Lower leg skin (tissue), 4 donors: ENCODE data around the gene ANAPC1. TPM values are rescaled to one million over a fixed set of nuclear protein-coding genes. Genes with fewer than 3 reads are reported as not detected.

Experiments used
- DNase-seq, 2 donors: peaks; one replicate each; pipeline ENCODE4 v3.0.0-alpha.2; 2019; ENCODE audit warnings: low spot score in 2 of 2
- H3K4me3 ChIP-seq: fragments of 200-600 bp; sonication (generic); 2 replicates; pipeline ENCODE4 v1.5.1; 2017; ENCODE audit warnings: mild to moderate bottlenecking, low read depth; ENCODE audit not compliant: poor library complexity, severe bottlenecking
- CTCF ChIP-seq, 3 donors: fragments of 450-650 bp; IDR thresholded peaks; one replicate each; pipeline ENCODE4 v1.5.1; 2016; ENCODE audit warnings: antibody characterized with exemption in 3 of 3, mild to moderate bottlenecking in 3 of 3, moderate library complexity in 2 of 3
- POLR2A ChIP-seq, 2 donors: fragments of 450-650 bp; IDR thresholded peaks; one replicate each; pipeline ENCODE4 v1.6.1; 2016 to 2017; ENCODE audit warnings: antibody characterized with exemption in 2 of 2, mild to moderate bottlenecking in 1 of 2, moderate library complexity in 1 of 2
- WGBS, 2 donors: methylation state at CpG; one replicate each; pipeline ENCODE4 v1.1.5; 2018; 5-methylcytosine and 5-hydroxymethylcytosine counted together
- intact Hi-C: fragments of 100-400 bp; cut with DNase I; formaldehyde crosslinking; loops from one replicate; pipeline ENCODE4 v1.15.0; 2023; ENCODE audit warnings: low total_unique reads
- total RNA-seq, 4 donors: library from RNA; depleted of rRNA; stranded (reverse); fragments of >200 nt; gene quantifications; one replicate each; pipeline ENCODE4 v1.1.0, GENCODE V29; 2016

The ANAPC1 gene
- 10 to 100 TPM; 35.8 to 48.2 (median 42.7) TPM for total RNA-seq

GRCh38 chr2:111883661-111884591, at the start of gene ANAPC1:
ANAPC1 (minus strand) TSS chr2:111884193; CDS start chr2:111880825, 3,368 bp downstream.
- H3K4me3 ChIP-seq: peak within 1 kb of the TSS; percentile 97
- peak; percentile 74 to 95 for DNase-seq
- TF ChIP-seq CTCF (IDR thresholded peaks at IDR 0.05) (no peak), POLR2A (IDR thresholded peaks at IDR 0.05) (no peak)
- intact Hi-C loops: no loop called here
- WGBS, 2 donors: 0% methylated on average over 44 to 73 of the region's 73 CpGs

GRCh38 chr2:111932841-111933291, 48.9 kb upstream of the ANAPC1 start:
- intact Hi-C loops: no loop called here
- no peak overlapping the region for H3K4me3 ChIP-seq
- WGBS, 2 donors: 93 to 98% methylated on average over 4 of the region's 4 CpGs
- no peak for DNase-seq
- no peak for TF ChIP-seq CTCF (IDR thresholded peaks at IDR 0.05)
- TF ChIP-seq POLR2A (IDR thresholded peaks at IDR 0.05): no peak

- H3K4me3 ChIP-seq: no peak overlapping the region
- no peak for TF ChIP-seq CTCF (IDR thresholded peaks at IDR 0.05)
- TF ChIP-seq POLR2A (IDR thresholded peaks at IDR 0.05): no peak
- WGBS, 2 donors: 14 to 19% methylated on average over 2 of the region's 2 CpGs
- no peak for DNase-seq
- intact Hi-C loops: no loop called here
Measured at GRCh38 chr2:111930875-111931274, 46.9 kb upstream of the ANAPC1 start.

- TF ChIP-seq POLR2A (IDR thresholded peaks at IDR 0.05) (no peak), CTCF (IDR thresholded peaks at IDR 0.05) (no peak)
- DNase-seq: no peak
- 85 to 88% methylated on average over 6 of the region's 6 CpGs for WGBS, 2 donors
- intact Hi-C loops: no loop called here
- H3K4me3 ChIP-seq: no peak overlapping the region
Measured at GRCh38 chr2:111930409-111930808, 46.4 kb upstream of the ANAPC1 start.

GRCh38 chr2:111927723-111928122, 43.7 kb upstream of the ANAPC1 start:
- intact Hi-C loops: no loop called here
- TF ChIP-seq CTCF (IDR thresholded peaks at IDR 0.05) (no peak), POLR2A (IDR thresholded peaks at IDR 0.05) (no peak)

More at GRCh38 chr2:111927723-111928122, 43.7 kb upstream of the ANAPC1 start:
- peak in 1 of 2 donors; percentile 43 for DNase-seq
- H3K4me3 ChIP-seq: no peak overlapping the region
- WGBS, 2 donors: 86 to 92% methylated on average over 2 of the region's 2 CpGs
